ENCODE measurements around the gene CETN3. TPM values are rescaled to one million over a fixed set of nuclear protein-coding genes. Genes with fewer than 3 reads are reported as not detected.

Gene CETN3
- total and polyA plus RNA-seq, 2 of the 8 experiments (the other 6 are each of a cell fraction or from before 2014, with no cell fraction given) = 4.8 to 43.8 TPM

- H3K9me3 ChIP-seq (ENCODE audit: insufficient read depth in 2 of 2, low read depth in 1 of 2, low read length in 1 of 2) = no peaks in the 10 kb centered on the region
- H3K4me1 ChIP-seq (replicated peaks in 1 of 4; ENCODE audit: control insufficient read depth in 3 of 4, insufficient read depth in 4 of 4, low read length in 3 of 4) = no peaks in the 10 kb centered on the region
- no peak overlapping the region for H2BK12ac ChIP-seq (ENCODE audit: low read depth, low read length)
- no peaks in the 10 kb centered on the region for H3K79me2 ChIP-seq (ENCODE audit: control insufficient read depth in 1 of 2, insufficient read depth in 2 of 2, low read length in 2 of 2)
- H2AFZ ChIP-seq (ENCODE audit: low read length) = no peak overlapping the region
- no peak overlapping the region for H4K8ac ChIP-seq (ENCODE audit: extremely low read depth, insufficient read depth, low read length)
- FAIRE-seq = no peak
- H3K23ac ChIP-seq (ENCODE audit: insufficient read length) = no peak overlapping the region
- no peak overlapping the region for H4K5ac ChIP-seq (ENCODE audit: insufficient read length, low read depth, low read length)
- no peak for DNase-seq (ENCODE audit: low read depth in 1 of 2, low spot score in 2 of 2)
- H3K9ac ChIP-seq (replicated peaks in 1 of 4; ENCODE audit: extremely low read depth in 1 of 4, low read depth in 3 of 4, low read length in 3 of 4) = no peak overlapping the region
- ChIA-PET CTCF (ENCODE audit: partially characterized antibody) (interaction anchor here (1.0 kb wide), 1 partner anchor 17 kb away, joined by 3 read pairs; no protein-coding TSS in a partner anchor), POLR2A (ENCODE audit: partially characterized antibody) (no interaction called here)
- H2BK20ac ChIP-seq (ENCODE audit: low read length) = no peak overlapping the region
- H3K27ac ChIP-seq (ENCODE audit: low read depth, low read length) = no peak overlapping the region
- no peak overlapping the region for H3K4ac ChIP-seq (replicated peaks; ENCODE audit: insufficient read length, low read depth, low read length)
- H3K4me3 ChIP-seq (ENCODE audit: extremely low read depth in 1 of 4, insufficient read depth in 2 of 4, low read depth in 3 of 4, low read length in 4 of 4) = no peak overlapping the region
- H2AK5ac ChIP-seq (ENCODE audit: low read depth, low read length) = no peak overlapping the region
- no peaks in the 10 kb centered on the region for H4K20me1 ChIP-seq (replicated peaks in 1 of 2; ENCODE audit: control insufficient read depth in 1 of 2, insufficient read depth in 2 of 2, low read length in 2 of 2)
- H3K27me3 ChIP-seq (replicated peaks in 1 of 4; ENCODE audit: control insufficient read depth in 3 of 4, extremely low read depth in 1 of 4, insufficient read depth in 3 of 4, low read length in 3 of 4) = no peaks in the 10 kb centered on the region
- H3K18ac ChIP-seq (ENCODE audit: extremely low read depth, low read length) = no peak overlapping the region
- H2BK15ac ChIP-seq (ENCODE audit: low read length) = no peak overlapping the region
- no peaks in the 10 kb centered on the region for H3K36me3 ChIP-seq (ENCODE audit: control insufficient read depth in 2 of 4, insufficient read depth in 4 of 4, low read length in 3 of 4)
- H3K4me2 ChIP-seq (ENCODE audit: insufficient read depth in 1 of 2, low read depth in 2 of 2, low read length in 2 of 2) = no peak overlapping the region
- no peak overlapping the region for H4K91ac ChIP-seq (replicated peaks; ENCODE audit: insufficient read length, low read length)
- no peaks in the 10 kb centered on the region for H3K79me1 ChIP-seq (ENCODE audit: low read depth, low read length)
- no peak overlapping the region for H3K14ac ChIP-seq (ENCODE audit: insufficient read length)
- no peak overlapping the region for H2BK120ac ChIP-seq (replicated peaks; ENCODE audit: low read depth, low read length)
- H3K23me2 ChIP-seq (ENCODE audit: low read depth, low read length) = no peaks in the 10 kb centered on the region
- no peak overlapping the region for H2BK5ac ChIP-seq (ENCODE audit: low read depth, low read length)
- H3K56ac ChIP-seq (replicated peaks; ENCODE audit: insufficient read length, low read depth, low read length) = no peak overlapping the region
- TF ChIP-seq POU5F1 (IDR thresholded peaks at IDR 0.05; ENCODE audit: low read depth, low read length) (no peak), HDAC6 (IDR thresholded peaks at IDR 0.05; ENCODE audit: low read depth, low read length) (no peak), SIRT6 (IDR thresholded peaks at IDR 0.05; ENCODE audit: low read length) (no peak), TEAD4 (IDR thresholded peaks at IDR 0.05; ENCODE audit: low read depth, low read length) (no peak), RBBP5 (IDR thresholded peaks at IDR 0.05; ENCODE audit: borderline replicate concordance, low read depth, low read length) (no peak), MAX (IDR thresholded peaks at IDR 0.05) (no peak), EGR1 (IDR thresholded peaks at IDR 0.05; ENCODE audit: borderline replicate concordance, low read depth, low read length) (no peak), JUND (IDR thresholded peaks at IDR 0.05; ENCODE audit: low read length) (no peak), POLR2AphosphoS5 (IDR thresholded peaks at IDR 0.05; ENCODE audit: low read depth, low read length) (no peak), TCF12 (IDR thresholded peaks at IDR 0.05; ENCODE audit: low read depth, low read length) (no peak), GTF2F1 (IDR thresholded peaks at IDR 0.05; ENCODE audit: borderline replicate concordance, low read depth, low read length) (no peak), CTCF (IDR thresholded peaks at IDR 0.05; ENCODE audit: control extremely low read depth in 1 of 3, insufficient read depth in 1 of 3, low read depth in 1 of 3, low read length in 3 of 3) (no peak), PHF8 (conservative IDR thresholded peaks at IDR 0.05; ENCODE audit: low read depth, low read length) (no peak), MAFK (IDR thresholded peaks at IDR 0.05; ENCODE audit: low read depth, low read length) (no peak)
Measured at GRCh38 chr5:90347462-90347861, 62.1 kb downstream of the CETN3 start.

All from H1 (cell line).